Heart left ventricle (tissue), 16 donors: Measurements from ENCODE around the gene ENGASE. TPM values are rescaled to one million over a fixed set of nuclear protein-coding genes. Genes with fewer than 3 reads are reported as not detected.

Experiments used
- ATAC-seq, 4 donors: fragments of 200-7000 bp; cut with Tn5 transposase; one replicate each; pipeline ENCODE4 v1.9.1; 2020 to 2022; ENCODE audit warnings: moderate library complexity in 4 of 4, mild to moderate bottlenecking in 3 of 4, moderate number of reproducible peaks in 1 of 4
- DNase-seq, 5 donors: peaks; one replicate each; pipeline ENCODE4 v3.0.0-alpha.2; 2020
- H3K27ac ChIP-seq, 12 donors: fragments of 200-600 bp; sonication (generic) in 4 of 12; one replicate each; pipeline versions ENCODE4 v1.5.0 to v1.8.0; 2016 to 2022; ENCODE audit warnings: mild to moderate bottlenecking in 2 of 12
- H3K27me3 ChIP-seq, 9 donors: fragments of 200-600 bp; sonication (generic) in 2 of 9; one replicate each; pipeline versions ENCODE4 v1.5.1 to v1.8.0; 2016 to 2022; ENCODE audit warnings: mild to moderate bottlenecking in 3 of 9
- H3K36me3 ChIP-seq, 9 donors: fragments of 200-600 bp; sonication (generic) in 2 of 9; one replicate each; pipeline versions ENCODE4 v1.5.0 to v1.8.0; 2018 to 2022; ENCODE audit warnings: mild to moderate bottlenecking in 2 of 9
- H3K4me1 ChIP-seq, 12 donors: fragments of 200-600 bp; sonication (generic) in 4 of 12; one replicate each; pipeline versions ENCODE4 v1.5.0 to v1.8.0; 2016 to 2022; ENCODE audit warnings: mild to moderate bottlenecking in 3 of 12
- H3K4me3 ChIP-seq, 12 donors: fragments of 200-600 bp; sonication (generic) in 4 of 12; one replicate each; pipeline versions ENCODE4 v1.5.0 to v1.8.0; 2017 to 2022; ENCODE audit warnings: mild to moderate bottlenecking in 9 of 12, moderate library complexity in 4 of 12
- H3K9me3 ChIP-seq, 12 donors: fragments of 200-600 bp; sonication (generic) in 4 of 12; one replicate each; pipeline versions ENCODE4 v1.5.0 to v1.8.0; 2016 to 2022; ENCODE audit warnings: mild to moderate bottlenecking in 1 of 12
- POLR2A ChIP-seq, 2 donors: fragments of 450-650 bp; IDR thresholded peaks; one replicate each; pipeline ENCODE4 v1.6.1; 2017; ENCODE audit warnings: antibody characterized with exemption in 2 of 2, mild to moderate bottlenecking in 2 of 2, moderate library complexity in 2 of 2
- WGBS, 4 donors: extraction: QIAGEN DNeasy Blood & Tissue Kit in 2 of 4; methylation state at CpG; one replicate each; pipeline versions ENCODE4 v1.1.5 to v1.1.7; 2013 to 2018; 5-methylcytosine and 5-hydroxymethylcytosine counted together
- intact Hi-C, 10 donors: fragments of 100-400 bp; cut with DNase I; formaldehyde crosslinking; loops; one replicate each; pipeline versions ENCODE4 v1.11.1 to v1.14.2; 2022
- polyA plus RNA-seq, 2 donors: library from polyadenylated mRNA; stranded (reverse); fragments of 200-250 nt; gene quantifications; one replicate each; pipeline ENCODE4 v1.2.3, GENCODE V29; 2013
- total RNA-seq, 9 donors: library from RNA; depleted of rRNA in 2 of 9; stranded (reverse); fragments of >200 nt in 2 of 9; fragmentation: NEBNext Ultra II Directional in 3 of 9; extraction: Animal tissue kit (Norgen Biotek cat#: 25700) in 3 of 9; gene quantifications; one replicate each; pipeline versions ENCODE4 v1.1.0 to v1.2.4, GENCODE V29; 2016 to 2023
- TF ChIP-seq, protein P1 (sequence below), 12 donors: fragments of 200-600 bp; sonication (generic) in 4 of 12; IDR thresholded peaks; one replicate each; pipeline versions ENCODE4 v1.5.0 to v1.8.0; 2018 to 2022; ENCODE audit warnings: antibody characterized with exemption in 12 of 12, mild to moderate bottlenecking in 5 of 12
- donor health status: ischemic (EF 13 %, LVEDD 7.1; RV severe dilation, severe dysfunction).
- donor health status: healthy with polysubstance abuse.
- donor health status: DM: no; HTN: yes; CAD: no.
- donor health status: DM: no; HTN: no; CAD: no.
- donor health status: ischemic (EF 25% LVEDD 6.9; RV normal size, moderate dysfunction).
- donor health status: ischemic (EF 25% LVEDD 5.7; RV mildly dilated, moderate dysfunction).
- donor health status: healthy.
- donor health status: DM: yes; HTN: yes; CAD: no.
- donor health status: ischemic (EF 35%, LVEDD 5.7; RV mildly dilated, moderate dysfunction).
- donor health status: nonischemic (EF 11% LVEDD 7.7; RV severe dilation, severe dysfunction).
- donor health status: DM: yes; HTN: yes; CAD: no.
- donor health status: PGD.
- donor health status: ischemic (EF 29% LVEDD 5.4; RV normal size, mild dysfunction).
- donor health status: nonischemic (EF 23%, LVEDD 6.1; RV moderate dilation, normal function).

The ENGASE gene
- total and polyA plus RNA-seq, 11 donors, result 6.2 to 42.0 (median 23.5) TPM

DNA sequence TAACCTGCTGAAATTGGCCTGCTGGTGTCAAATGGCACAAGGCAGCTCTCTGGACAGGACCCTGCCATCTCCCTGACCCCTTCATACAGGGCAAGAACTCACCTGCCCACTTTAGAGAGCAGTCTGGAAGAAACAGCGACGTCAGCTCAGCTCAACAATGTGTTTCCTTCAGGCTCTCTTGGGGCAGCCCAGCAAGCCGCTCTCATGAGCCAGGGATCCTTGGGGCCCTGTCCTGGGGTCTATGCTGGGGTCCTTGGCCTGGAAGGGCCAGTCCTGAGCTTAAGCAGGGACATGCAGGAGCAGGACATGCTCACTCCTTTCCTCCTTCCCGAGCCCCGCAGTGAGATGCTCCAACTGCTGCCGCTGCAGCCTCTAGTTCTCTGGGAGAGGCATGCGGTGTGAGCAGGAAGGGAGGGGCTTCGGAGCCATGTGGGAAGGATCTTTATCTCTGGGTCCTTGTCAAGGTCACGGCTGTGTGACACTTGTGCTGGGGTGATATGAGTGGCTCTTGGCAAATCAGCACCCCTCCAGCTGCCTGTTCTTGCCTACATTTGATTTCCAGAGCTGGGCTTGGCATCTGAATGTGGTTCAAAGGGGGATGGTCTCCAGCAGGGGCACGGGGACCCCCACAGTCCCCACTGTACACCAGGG, 47.2 kb upstream of the ENGASE start:
- H3K27ac ChIP-seq, result peak overlapping the region; percentile 33 to 93 (median 89)
- TF ChIP-seq, protein P1, sequence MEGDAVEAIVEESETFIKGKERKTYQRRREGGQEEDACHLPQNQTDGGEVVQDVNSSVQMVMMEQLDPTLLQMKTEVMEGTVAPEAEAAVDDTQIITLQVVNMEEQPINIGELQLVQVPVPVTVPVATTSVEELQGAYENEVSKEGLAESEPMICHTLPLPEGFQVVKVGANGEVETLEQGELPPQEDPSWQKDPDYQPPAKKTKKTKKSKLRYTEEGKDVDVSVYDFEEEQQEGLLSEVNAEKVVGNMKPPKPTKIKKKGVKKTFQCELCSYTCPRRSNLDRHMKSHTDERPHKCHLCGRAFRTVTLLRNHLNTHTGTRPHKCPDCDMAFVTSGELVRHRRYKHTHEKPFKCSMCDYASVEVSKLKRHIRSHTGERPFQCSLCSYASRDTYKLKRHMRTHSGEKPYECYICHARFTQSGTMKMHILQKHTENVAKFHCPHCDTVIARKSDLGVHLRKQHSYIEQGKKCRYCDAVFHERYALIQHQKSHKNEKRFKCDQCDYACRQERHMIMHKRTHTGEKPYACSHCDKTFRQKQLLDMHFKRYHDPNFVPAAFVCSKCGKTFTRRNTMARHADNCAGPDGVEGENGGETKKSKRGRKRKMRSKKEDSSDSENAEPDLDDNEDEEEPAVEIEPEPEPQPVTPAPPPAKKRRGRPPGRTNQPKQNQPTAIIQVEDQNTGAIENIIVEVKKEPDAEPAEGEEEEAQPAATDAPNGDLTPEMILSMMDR (IDR thresholded peaks at IDR 0.05), result no peak
- peak in 1 of 2 donors; percentile 14 for TF ChIP-seq POLR2A (IDR thresholded peaks at IDR 0.05)
- 3 to 14% (median 9%) methylated on average over 8 to 10 of the region's 10 CpGs for WGBS, 4 donors
- peak in 3 of 4 donors; percentile 5 to 14 (median 8) for ATAC-seq
- peaks cover 4 to 71% (median 60%) of the 10 kb centered on the region in 12 donors for H3K4me1 ChIP-seq
- H3K9me3 ChIP-seq, result no peaks in the 10 kb centered on the region
- peak overlapping the region in 10 of 12 donors; percentile 17 to 85 (median 70) for H3K4me3 ChIP-seq
- peak in 3 of 5 donors; percentile 55 to 71 (median 67) for DNase-seq
- H3K36me3 ChIP-seq, result no peaks in the 10 kb centered on the region
- intact Hi-C loops, result loop anchor here in 2 of 10 donors (10.0 kb wide), 2 partner anchors 57 to 367 kb away; no protein-coding TSS in a partner anchor
- H3K27me3 ChIP-seq, result peaks cover 0 to 28% (median 0%) of the 10 kb centered on the region in 9 donors

DNA sequence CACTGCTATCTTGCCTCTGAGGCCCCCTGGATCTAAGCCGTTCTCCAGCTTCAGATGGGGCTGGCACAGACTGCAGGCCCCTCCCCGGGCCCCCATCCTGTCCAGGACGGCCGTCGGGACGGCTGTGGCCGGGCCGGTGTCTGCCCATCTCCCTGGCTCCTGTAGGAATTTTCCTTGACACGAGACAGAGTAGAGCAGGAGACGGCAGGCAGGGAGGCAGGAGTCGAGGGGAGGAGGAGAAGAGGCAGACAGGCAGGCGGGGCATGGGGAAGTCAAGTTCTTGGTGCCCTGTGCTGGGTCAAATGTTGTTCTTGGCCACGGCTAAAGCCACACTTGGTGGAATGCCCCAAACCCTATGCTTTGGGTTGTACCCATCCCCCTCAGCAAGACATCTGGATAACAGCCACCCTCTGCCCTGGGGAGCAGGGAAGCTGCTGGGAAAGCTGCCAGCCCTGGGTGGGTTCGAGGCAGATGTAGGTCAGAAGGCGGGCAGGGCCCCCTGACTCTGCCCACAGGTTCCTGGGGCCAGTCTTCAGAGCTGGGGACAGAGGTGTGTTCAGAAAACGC, 46.6 kb upstream of the ENGASE start:
- peaks cover 0 to 25% (median 0%) of the 10 kb centered on the region in 9 donors for H3K27me3 ChIP-seq
- peak in 2 of 4 donors; percentile 3 to 17 for ATAC-seq
- H3K36me3 ChIP-seq, result no peaks in the 10 kb centered on the region
- 18 to 22% (median 20%) methylated on average over 16 of the region's 16 CpGs for WGBS, 4 donors
- H3K4me3 ChIP-seq, result peak overlapping the region in 8 of 12 donors; percentile 21 to 85 (median 74)
- intact Hi-C loops, result loop anchor here in 2 of 10 donors (10.0 kb wide), 2 partner anchors 57 to 367 kb away; no protein-coding TSS in a partner anchor
- H3K4me1 ChIP-seq, result peaks cover 4 to 65% (median 55%) of the 10 kb centered on the region in 12 donors
- H3K9me3 ChIP-seq, result no peaks in the 10 kb centered on the region
- no peak for TF ChIP-seq POLR2A (IDR thresholded peaks at IDR 0.05)
- TF ChIP-seq, protein P1 (IDR thresholded peaks at IDR 0.05), result no peak
- peak overlapping the region; percentile 36 to 93 (median 89) for H3K27ac ChIP-seq
- DNase-seq, result peak in 2 of 5 donors; percentile 48 to 61

DNA sequence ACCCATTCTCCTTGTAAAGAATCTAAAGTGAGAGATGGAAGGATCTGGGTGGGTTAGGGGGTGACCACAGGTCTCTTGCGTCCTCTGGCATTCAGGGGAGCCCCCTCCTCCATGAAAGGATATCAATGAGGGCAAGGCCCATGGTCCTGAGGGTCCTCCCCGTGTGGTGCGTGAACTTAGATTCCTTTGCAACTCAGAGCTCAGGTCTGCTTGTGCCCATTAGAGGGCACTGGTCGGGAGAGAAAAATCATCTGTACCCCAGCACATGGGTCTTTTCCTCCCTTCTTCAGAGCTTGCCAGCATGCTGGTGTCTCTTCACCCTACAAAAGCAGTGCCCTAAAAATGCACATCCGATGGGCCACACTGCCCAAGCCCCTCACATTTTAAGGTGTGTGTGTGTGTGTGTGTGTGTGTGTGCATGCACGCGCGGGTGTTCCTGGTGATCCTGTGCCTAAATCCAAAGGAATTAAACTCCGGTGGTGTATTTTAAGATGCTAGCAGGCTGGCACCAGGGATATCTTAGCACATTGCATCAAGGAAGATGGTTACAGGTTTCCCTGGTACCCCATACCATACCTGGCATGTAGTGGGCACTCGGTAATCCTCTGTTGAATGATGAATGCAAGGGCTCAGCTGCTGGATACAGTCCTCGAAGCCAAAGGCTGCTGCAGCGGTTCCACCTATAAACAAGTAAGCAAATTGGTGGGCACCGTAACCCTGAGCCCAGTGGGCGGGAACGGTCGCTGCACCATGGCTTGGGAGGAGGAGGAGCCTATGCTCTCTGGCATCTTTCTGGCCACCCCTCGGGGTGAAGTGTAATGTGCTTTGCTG, 45.9 kb upstream of the ENGASE start:
- TF ChIP-seq, protein P1 (IDR thresholded peaks at IDR 0.05), result peak in 4 of 12 donors; percentile 11 to 27 (median 21)
- TF ChIP-seq POLR2A (IDR thresholded peaks at IDR 0.05), result no peak
- 80 to 85% (median 84%) methylated on average over 15 to 17 of the region's 17 CpGs for WGBS, 4 donors
- Histone ChIP-seq H3K4me3 (no peak overlapping the region), H3K27me3 (peaks cover 0 to 21% (median 0%) of the 10 kb centered on the region in 9 donors), H3K36me3 (no peaks in the 10 kb centered on the region), H3K27ac (peak overlapping the region in 10 of 12 donors; percentile 74 to 93 (median 90)), H3K9me3 (no peaks in the 10 kb centered on the region), H3K4me1 (peaks cover 4 to 65% (median 50%) of the 10 kb centered on the region in 12 donors)
- intact Hi-C loops, result loop anchor here in 2 of 10 donors (10.0 kb wide), 2 partner anchors 56 to 366 kb away; no protein-coding TSS in a partner anchor
- peak in 2 of 5 donors; percentile 22 to 49 for DNase-seq
- no peak for ATAC-seq
